ENCODE data around the gene HIBADH. TPM values are rescaled to one million over a fixed set of nuclear protein-coding genes. Genes with fewer than 3 reads are reported as not detected.

HIBADH gene
- total RNA-seq, 1 donor from 2014 or later = 15.4 TPM

GRCh38 chr7:27601217-27601616 lies 61.5 kb downstream of the HIBADH start:
- TF ChIP-seq CTCF (IDR thresholded peaks at IDR 0.05; ENCODE audit: unreplicated experiment) = no peak
- no peak overlapping the region for H3K4me3 Mint-ChIP-seq (ENCODE audit: unreplicated experiment)
- no peaks in the 10 kb centered on the region for H3K36me3 Mint-ChIP-seq (ENCODE audit: low read depth, unreplicated experiment)
- H3K27me3 Mint-ChIP-seq (ENCODE audit: unreplicated experiment) = no peaks in the 10 kb centered on the region
- H3K4me1 Mint-ChIP-seq (ENCODE audit: unreplicated experiment) = peaks cover 33% of the 10 kb centered on the region
- H3K9me3 Mint-ChIP-seq (ENCODE audit: unreplicated experiment) = no peaks in the 10 kb centered on the region
- DNase-seq (ENCODE audit: low spot score) = no peak
- no peak overlapping the region for H3K27ac Mint-ChIP-seq (ENCODE audit: unreplicated experiment)

- no peaks in the 10 kb centered on the region for H3K9me3 Mint-ChIP-seq (ENCODE audit: unreplicated experiment)
- DNase-seq (ENCODE audit: low spot score) = no peak
- no peaks in the 10 kb centered on the region for H3K36me3 Mint-ChIP-seq (ENCODE audit: low read depth, unreplicated experiment)
- H3K4me3 Mint-ChIP-seq (ENCODE audit: unreplicated experiment) = no peak overlapping the region
- H3K4me1 Mint-ChIP-seq (ENCODE audit: unreplicated experiment) = peaks cover 28% of the 10 kb centered on the region
- H3K27ac Mint-ChIP-seq (ENCODE audit: unreplicated experiment) = no peak overlapping the region
- no peak for TF ChIP-seq CTCF (IDR thresholded peaks at IDR 0.05; ENCODE audit: unreplicated experiment)
- no peaks in the 10 kb centered on the region for H3K27me3 Mint-ChIP-seq (ENCODE audit: unreplicated experiment)
Observed at GRCh38 chr7:27600247-27600646, 62.4 kb downstream of the HIBADH start.

- peaks cover 12% of the 10 kb centered on the region for H3K4me1 Mint-ChIP-seq (ENCODE audit: unreplicated experiment)
Observed at GRCh38 chr7:27595009-27595408, 67.7 kb downstream of the HIBADH start.

GRCh38 chr7:27593226-27593625 lies 69.5 kb downstream of the HIBADH start:
- peaks cover 5% of the 10 kb centered on the region for H3K4me1 Mint-ChIP-seq (ENCODE audit: unreplicated experiment)
- no peak for TF ChIP-seq CTCF (IDR thresholded peaks at IDR 0.05; ENCODE audit: unreplicated experiment)
- no peak for DNase-seq (ENCODE audit: low spot score)
- no peaks in the 10 kb centered on the region for H3K27me3 Mint-ChIP-seq (ENCODE audit: unreplicated experiment)
- H3K9me3 Mint-ChIP-seq (ENCODE audit: unreplicated experiment) = no peaks in the 10 kb centered on the region
- H3K27ac Mint-ChIP-seq (ENCODE audit: unreplicated experiment) = no peak overlapping the region
- no peaks in the 10 kb centered on the region for H3K36me3 Mint-ChIP-seq (ENCODE audit: low read depth, unreplicated experiment)
- no peak overlapping the region for H3K4me3 Mint-ChIP-seq (ENCODE audit: unreplicated experiment)

More at GRCh38 chr7:27595009-27595408, 67.7 kb downstream of the HIBADH start:
- Mint-ChIP-seq H3K4me3 (ENCODE audit: unreplicated experiment) (no peak overlapping the region), H3K27me3 (ENCODE audit: unreplicated experiment) (no peaks in the 10 kb centered on the region), H3K36me3 (ENCODE audit: low read depth, unreplicated experiment) (no peaks in the 10 kb centered on the region), H3K9me3 (ENCODE audit: unreplicated experiment) (no peaks in the 10 kb centered on the region), H3K27ac (ENCODE audit: unreplicated experiment) (no peak overlapping the region)
- DNase-seq (ENCODE audit: low spot score) = no peak
- TF ChIP-seq CTCF (IDR thresholded peaks at IDR 0.05; ENCODE audit: unreplicated experiment) = no peak

- H3K27me3 Mint-ChIP-seq (ENCODE audit: unreplicated experiment) = no peaks in the 10 kb centered on the region
- no peak for TF ChIP-seq CTCF (IDR thresholded peaks at IDR 0.05; ENCODE audit: unreplicated experiment)
- peaks cover 5% of the 10 kb centered on the region for H3K4me1 Mint-ChIP-seq (ENCODE audit: unreplicated experiment)
- no peak overlapping the region for H3K4me3 Mint-ChIP-seq (ENCODE audit: unreplicated experiment)
- H3K27ac Mint-ChIP-seq (ENCODE audit: unreplicated experiment) = no peak overlapping the region
- no peaks in the 10 kb centered on the region for H3K9me3 Mint-ChIP-seq (ENCODE audit: unreplicated experiment)
- H3K36me3 Mint-ChIP-seq (ENCODE audit: low read depth, unreplicated experiment) = no peaks in the 10 kb centered on the region
- DNase-seq (ENCODE audit: low spot score) = no peak
Observed at GRCh38 chr7:27590416-27590815, 72.3 kb downstream of the HIBADH start.

Measured in endothelial cell (in vitro differentiated cells).